Activated naive CD4-positive, alpha-beta T cell treated with anti-CD3 and anti-CD28 coated beads, Interleukin-2, amount 10 ng/mL, durations not matched to agents 7 days and 5 days (primary cell): ENCODE measurements around the gene COL27A1.

Experiments
- CTCF ChIA-PET: fragments of 350-600 bp; sonication (Branson Sonifier 250); formaldehyde crosslinking; loops from one replicate; lab custom pipeline; 2021; ENCODE audit warnings: antibody characterized with exemption; lab: Charles Lee
- DNase-seq: peaks from one replicate; pipeline ENCODE4 v3.0.0-alpha.2; 2020
- H3K27ac Mint-ChIP-seq: one replicate; pipeline ENCODE4 v1.8.0; 2021; ENCODE audit warnings: mild to moderate bottlenecking, moderate library complexity, mixed read lengths
- H3K27me3 Mint-ChIP-seq: one replicate; pipeline ENCODE4 v1.8.0; 2021; ENCODE audit warnings: mild to moderate bottlenecking, mixed read lengths
- H3K36me3 Mint-ChIP-seq: one replicate; pipeline ENCODE4 v1.8.0; 2021; ENCODE audit warnings: mixed read lengths
- H3K4me1 Mint-ChIP-seq: one replicate; pipeline ENCODE4 v1.8.0; 2021; ENCODE audit warnings: mixed read lengths
- H3K4me3 Mint-ChIP-seq: one replicate; pipeline ENCODE4 v1.8.0; 2021; ENCODE audit warnings: mild to moderate bottlenecking, moderate library complexity, mixed read lengths
- H3K9me3 Mint-ChIP-seq: one replicate; pipeline ENCODE4 v1.8.0; 2021; ENCODE audit warnings: mixed read lengths

COL27A1 gene

DNA sequence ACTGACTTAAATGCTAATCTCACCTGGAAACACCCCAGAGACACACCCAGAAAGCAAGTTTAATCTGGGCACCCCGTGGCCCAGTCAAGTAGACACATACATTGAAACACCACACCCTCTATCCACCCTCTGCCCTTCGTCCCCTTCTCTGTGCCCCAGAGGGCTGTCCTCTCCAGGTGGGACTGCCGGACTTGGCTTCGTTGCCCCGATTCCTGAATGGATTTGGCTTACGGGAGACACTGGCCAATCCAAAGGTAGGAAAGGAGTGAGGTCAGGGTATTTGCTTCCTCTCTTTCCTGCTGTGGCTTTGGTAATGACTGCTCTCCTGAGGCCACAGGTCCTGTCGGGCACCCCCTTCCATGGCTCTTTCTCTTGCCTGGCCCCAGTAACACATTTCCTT, 25.2 kb upstream of the COL27A1 start:
- CTCF ChIA-PET = interaction anchor here (1.3 kb wide), 1 partner anchor 161 kb away, joined by 5 read pairs; no protein-coding TSS in a partner anchor

DNA sequence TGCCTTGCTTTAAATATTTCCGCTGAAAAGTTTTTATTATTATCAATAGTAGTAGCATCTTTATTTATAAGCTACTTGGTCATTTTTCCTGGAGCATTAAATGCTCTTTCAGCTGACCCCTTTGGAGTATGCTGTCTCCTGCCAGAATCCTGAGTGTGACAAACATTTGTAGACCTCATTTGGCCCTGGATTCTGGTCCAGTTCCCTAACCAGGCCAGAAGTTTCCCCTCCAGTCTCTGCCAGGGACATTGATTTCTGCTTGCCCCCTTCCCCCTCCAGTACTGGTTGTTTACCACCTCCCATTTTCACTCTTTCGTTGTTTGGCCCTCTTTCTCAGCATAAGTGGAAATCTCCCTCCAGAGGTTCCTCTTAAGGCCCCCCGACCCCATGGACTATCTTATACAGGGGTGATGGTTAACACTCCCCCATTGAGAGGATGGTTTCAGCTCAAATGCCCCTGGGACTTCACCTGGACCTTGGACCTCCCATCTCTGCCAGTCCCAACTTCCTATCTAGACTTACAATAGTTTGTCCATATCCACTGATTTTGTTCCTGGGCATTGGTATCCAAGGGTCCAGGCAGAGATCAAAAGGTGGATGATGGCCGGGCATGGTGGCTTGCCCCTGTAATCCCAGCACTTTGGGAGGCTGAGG, 24.6 kb upstream of the COL27A1 start:
- Mint-ChIP-seq H3K4me3 (no peak overlapping the region), H3K9me3 (no peaks in the 10 kb centered on the region), H3K4me1 (no peaks in the 10 kb centered on the region), H3K36me3 (no peaks in the 10 kb centered on the region), H3K27ac (no peak overlapping the region), H3K27me3 (peaks cover 36% of the 10 kb centered on the region)
- no peak for DNase-seq
- CTCF ChIA-PET = interaction anchor here (1.3 kb wide), 1 partner anchor 160 kb away, joined by 5 read pairs; no protein-coding TSS in a partner anchor

More for the DNA sequence above, 25.2 kb upstream of the COL27A1 start:
- no peak for DNase-seq
- no peaks in the 10 kb centered on the region for H3K4me1 Mint-ChIP-seq
- no peak overlapping the region for H3K27ac Mint-ChIP-seq
- no peaks in the 10 kb centered on the region for H3K36me3 Mint-ChIP-seq
- H3K4me3 Mint-ChIP-seq = no peak overlapping the region
- H3K9me3 Mint-ChIP-seq = no peaks in the 10 kb centered on the region
- H3K27me3 Mint-ChIP-seq = peaks cover 29% of the 10 kb centered on the region

DNA sequence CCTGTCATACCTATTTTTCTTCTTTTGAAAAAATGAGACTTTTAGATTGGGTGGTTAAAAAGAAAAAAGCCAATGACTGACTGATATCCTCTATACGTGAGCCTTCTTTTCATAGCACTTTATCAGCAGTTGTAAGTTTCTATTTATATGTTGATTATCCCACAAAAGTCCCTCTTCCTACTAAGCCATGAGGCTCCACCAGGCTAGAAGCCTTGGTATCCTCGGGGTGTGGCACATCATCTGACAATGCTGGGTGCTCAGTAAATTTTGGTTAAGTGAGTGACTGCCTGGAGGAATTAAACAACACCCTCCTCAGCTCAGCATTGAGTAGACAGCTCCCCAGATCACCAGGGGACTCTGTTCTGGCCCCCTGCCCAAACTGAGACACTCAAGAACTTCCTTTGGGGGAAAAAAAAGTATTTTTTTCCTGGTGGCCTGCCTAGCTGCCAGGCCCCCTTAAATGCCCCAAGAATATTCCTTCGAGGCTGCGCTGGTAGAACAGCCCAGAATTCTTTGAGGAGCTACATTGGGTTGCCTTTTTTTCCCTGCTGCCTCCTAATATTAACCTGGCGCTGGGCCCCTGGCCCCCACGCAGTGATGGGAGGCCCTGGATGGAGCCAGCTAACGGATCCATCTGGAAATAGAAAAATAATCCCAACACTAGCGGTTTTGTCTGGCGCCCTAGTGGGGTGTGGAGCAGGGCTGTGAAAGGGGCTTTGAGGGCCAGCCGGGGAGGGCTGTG, 23.4 kb upstream of the COL27A1 start:
- Mint-ChIP-seq H3K4me1 (no peaks in the 10 kb centered on the region), H3K27ac (no peak overlapping the region), H3K36me3 (no peaks in the 10 kb centered on the region), H3K27me3 (peaks cover 27% of the 10 kb centered on the region), H3K4me3 (no peak overlapping the region), H3K9me3 (no peaks in the 10 kb centered on the region)
- no peak for DNase-seq
- CTCF ChIA-PET = no interaction called here

DNA sequence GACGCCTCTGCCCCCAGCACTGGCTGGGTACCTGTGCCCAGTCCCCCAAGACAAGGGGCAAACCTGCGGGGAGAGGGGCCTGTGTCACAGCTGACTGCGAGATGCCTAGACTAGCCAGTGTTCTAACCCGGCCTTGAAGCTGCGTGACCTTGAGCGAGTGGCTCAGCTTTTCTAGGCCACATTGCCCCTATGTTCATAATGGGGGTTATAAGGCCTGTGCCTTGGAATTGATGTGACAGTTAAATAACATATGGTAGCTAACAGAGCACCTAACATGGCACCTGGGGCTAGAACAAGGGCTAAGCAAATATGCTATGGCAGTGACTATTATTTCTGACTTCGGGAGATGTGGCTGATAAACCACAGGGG, 22.8 kb upstream of the COL27A1 start:
- Mint-ChIP-seq H3K9me3 (no peaks in the 10 kb centered on the region), H3K4me1 (no peaks in the 10 kb centered on the region), H3K27ac (no peak overlapping the region), H3K27me3 (peaks cover 29% of the 10 kb centered on the region), H3K4me3 (no peak overlapping the region), H3K36me3 (no peaks in the 10 kb centered on the region)
- no peak for DNase-seq
- CTCF ChIA-PET = no interaction called here

DNA sequence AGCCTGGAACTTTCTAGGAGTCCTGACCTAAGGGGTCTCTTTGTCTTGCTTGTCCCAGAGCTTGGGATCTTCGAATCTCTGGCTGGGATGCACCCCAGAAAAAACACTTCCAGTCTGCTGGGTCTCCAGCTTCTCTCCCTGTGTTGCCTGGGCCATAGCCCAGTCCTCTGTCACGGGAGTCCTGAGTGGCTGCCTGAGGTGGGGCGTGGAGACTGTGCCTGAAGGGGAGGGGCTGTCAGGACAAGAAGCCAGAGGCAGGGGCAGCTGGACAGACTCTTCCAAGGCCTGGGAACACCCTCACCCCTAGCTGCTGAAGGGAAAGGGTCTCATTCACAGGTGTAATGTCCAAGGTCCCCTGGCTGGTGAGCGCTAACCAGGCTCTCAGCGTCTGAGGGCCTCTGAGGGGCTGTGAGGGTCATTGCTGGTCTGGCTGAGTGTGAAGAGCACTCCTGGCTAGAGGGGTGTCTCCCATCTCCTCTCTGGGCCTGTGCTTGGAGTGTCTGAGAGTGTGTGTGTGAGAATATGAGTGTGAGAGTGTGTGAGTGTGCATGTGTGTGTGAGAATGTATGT, 20.4 kb upstream of the COL27A1 start:
- DNase-seq = no peak
- no peak overlapping the region for H3K4me3 Mint-ChIP-seq
- H3K27ac Mint-ChIP-seq = no peak overlapping the region
- no peaks in the 10 kb centered on the region for H3K36me3 Mint-ChIP-seq
- no peaks in the 10 kb centered on the region for H3K9me3 Mint-ChIP-seq
- H3K27me3 Mint-ChIP-seq = peaks cover 29% of the 10 kb centered on the region
- H3K4me1 Mint-ChIP-seq = no peaks in the 10 kb centered on the region
- CTCF ChIA-PET = interaction anchor here (1.3 kb wide), 1 partner anchor 53 kb away, joined by 3 read pairs; no protein-coding TSS in a partner anchor

DNA sequence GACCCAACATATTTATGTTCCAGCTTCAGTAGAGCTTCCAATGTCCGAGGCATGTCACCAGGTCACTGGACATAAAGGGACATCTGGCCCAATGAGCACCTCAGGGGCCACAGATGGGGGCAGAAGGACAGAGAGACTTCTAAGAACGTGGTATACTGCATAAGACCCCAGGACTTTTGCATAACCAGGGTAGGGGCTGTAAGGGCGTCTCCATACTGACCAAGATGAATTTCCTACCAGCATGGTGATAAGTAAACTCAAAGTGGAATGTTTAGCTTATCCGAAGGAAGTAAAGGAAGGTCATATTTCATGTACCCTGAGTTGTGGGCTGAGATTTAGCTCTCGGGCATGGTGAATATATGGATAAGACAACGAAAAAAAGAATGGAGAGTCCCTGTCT, 17.5 kb upstream of the COL27A1 start:
- H3K27ac Mint-ChIP-seq = no peak overlapping the region
- H3K36me3 Mint-ChIP-seq = no peaks in the 10 kb centered on the region
- H3K27me3 Mint-ChIP-seq = peaks cover 47% of the 10 kb centered on the region
- no peak for DNase-seq
- CTCF ChIA-PET = interaction anchor here (0.8 kb wide), 1 partner anchor 17 kb away, joined by 3 read pairs; the partner anchor contains the start of gene COL27A1
- no peak overlapping the region for H3K4me3 Mint-ChIP-seq
- H3K9me3 Mint-ChIP-seq = no peaks in the 10 kb centered on the region
- no peaks in the 10 kb centered on the region for H3K4me1 Mint-ChIP-seq

DNA sequence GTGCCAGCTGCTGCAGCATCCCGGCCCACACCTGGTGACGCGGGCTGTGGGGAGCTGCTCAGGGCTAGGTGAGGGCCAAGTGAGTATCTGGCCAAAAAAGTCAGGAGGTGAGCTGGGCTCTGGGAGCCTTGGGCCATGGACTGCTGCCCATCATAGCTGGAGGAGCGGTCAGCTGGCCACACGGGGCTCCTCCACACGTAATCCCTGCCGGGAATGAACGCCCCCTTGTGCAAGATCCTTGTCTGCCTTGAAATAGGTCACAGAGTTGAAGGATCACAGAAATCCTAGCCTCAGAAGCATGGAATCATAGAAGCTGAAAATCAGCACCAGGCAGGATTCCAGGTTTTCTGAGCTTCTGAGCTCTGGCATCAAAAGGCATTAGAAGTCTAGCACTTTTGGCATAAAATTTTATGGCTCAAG, 16.8 kb upstream of the COL27A1 start:
- CTCF ChIA-PET = no interaction called here
- H3K9me3 Mint-ChIP-seq = no peaks in the 10 kb centered on the region
- H3K27me3 Mint-ChIP-seq = peaks cover 45% of the 10 kb centered on the region
- H3K36me3 Mint-ChIP-seq = no peaks in the 10 kb centered on the region
- H3K27ac Mint-ChIP-seq = no peak overlapping the region
- no peaks in the 10 kb centered on the region for H3K4me1 Mint-ChIP-seq
- no peak overlapping the region for H3K4me3 Mint-ChIP-seq
- DNase-seq = no peak

DNA sequence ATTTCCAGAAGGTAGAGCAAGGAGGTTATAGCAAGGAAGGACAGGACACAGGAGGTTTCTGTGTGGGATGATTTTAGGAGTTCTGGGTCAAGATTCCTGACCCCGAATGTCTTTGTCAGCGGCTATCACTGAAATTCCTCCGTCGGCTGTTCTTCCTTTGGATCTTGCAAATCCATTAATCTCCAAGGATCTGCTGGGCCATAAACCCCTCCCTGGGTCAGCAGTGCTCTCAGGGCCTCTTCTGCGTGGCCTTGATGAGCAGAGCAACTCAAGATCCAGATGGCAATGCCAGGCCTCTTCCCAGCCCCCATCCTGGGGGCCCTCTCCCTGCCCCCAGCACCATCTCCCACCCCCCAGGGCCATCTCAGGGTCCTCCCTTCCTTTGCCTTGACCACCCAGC, 16.3 kb upstream of the COL27A1 start:
- Mint-ChIP-seq H3K36me3 (no peaks in the 10 kb centered on the region), H3K27me3 (peaks cover 43% of the 10 kb centered on the region), H3K4me1 (no peaks in the 10 kb centered on the region), H3K9me3 (no peaks in the 10 kb centered on the region), H3K4me3 (no peak overlapping the region), H3K27ac (no peak overlapping the region)
- CTCF ChIA-PET = no interaction called here
- no peak for DNase-seq

DNA sequence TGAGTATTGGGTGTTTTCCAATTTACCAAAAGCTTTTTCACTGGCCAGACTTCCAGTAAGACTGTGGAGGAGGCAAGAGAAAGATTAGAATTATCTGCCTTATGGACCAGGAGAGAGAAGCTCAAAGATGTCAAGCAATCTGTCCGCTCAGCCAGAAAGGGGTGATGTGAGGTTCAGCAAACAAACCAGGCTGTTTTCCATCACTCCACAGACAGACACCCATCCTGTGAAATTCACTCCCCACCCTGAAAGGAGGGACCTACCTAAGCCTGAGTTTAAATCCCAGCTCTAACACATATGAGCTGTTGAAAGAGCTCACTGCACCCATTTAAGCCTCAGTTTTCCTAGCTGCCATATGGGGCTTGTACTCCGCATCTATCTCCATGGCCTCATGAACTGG, 14.9 kb upstream of the COL27A1 start:
- Mint-ChIP-seq H3K27ac (no peak overlapping the region), H3K36me3 (no peaks in the 10 kb centered on the region), H3K4me3 (no peak overlapping the region), H3K4me1 (no peaks in the 10 kb centered on the region), H3K27me3 (peaks cover 34% of the 10 kb centered on the region), H3K9me3 (no peaks in the 10 kb centered on the region)
- DNase-seq = no peak
- CTCF ChIA-PET = interaction anchor here (1.0 to 1.2 kb wide), 3 partner anchors 15 to 150 kb away, joined by 3 to 4 read pairs (median 4); no protein-coding TSS in a partner anchor

DNA sequence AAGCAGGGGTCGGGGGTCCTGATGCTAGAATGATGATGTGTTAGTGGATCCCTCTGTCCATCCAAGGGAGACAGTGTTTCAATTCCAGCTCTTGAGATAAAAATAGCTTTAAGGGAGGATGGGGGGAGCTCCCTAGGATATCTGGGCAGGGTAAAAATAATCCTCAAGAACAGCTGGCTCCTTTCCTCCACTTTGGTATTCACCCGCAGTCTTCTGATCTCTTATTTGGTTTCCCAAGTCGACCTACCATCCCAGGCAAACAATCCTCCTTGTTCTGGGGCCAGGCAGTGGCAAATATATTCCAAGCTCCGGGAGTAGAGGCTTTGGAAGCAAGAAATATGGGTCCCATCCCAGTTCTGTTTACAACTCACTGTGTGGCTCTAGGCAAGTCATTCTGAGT, 14.5 kb upstream of the COL27A1 start:
- no peak overlapping the region for H3K27ac Mint-ChIP-seq
- H3K9me3 Mint-ChIP-seq = no peaks in the 10 kb centered on the region
- CTCF ChIA-PET = interaction anchor here (1.0 to 1.7 kb wide), 5 partner anchors 14 to 150 kb away, joined by 3 to 5 read pairs (median 4); no protein-coding TSS in a partner anchor
- DNase-seq = no peak
- no peaks in the 10 kb centered on the region for H3K4me1 Mint-ChIP-seq
- peaks cover 30% of the 10 kb centered on the region for H3K27me3 Mint-ChIP-seq
- no peaks in the 10 kb centered on the region for H3K36me3 Mint-ChIP-seq
- H3K4me3 Mint-ChIP-seq = no peak overlapping the region

DNA sequence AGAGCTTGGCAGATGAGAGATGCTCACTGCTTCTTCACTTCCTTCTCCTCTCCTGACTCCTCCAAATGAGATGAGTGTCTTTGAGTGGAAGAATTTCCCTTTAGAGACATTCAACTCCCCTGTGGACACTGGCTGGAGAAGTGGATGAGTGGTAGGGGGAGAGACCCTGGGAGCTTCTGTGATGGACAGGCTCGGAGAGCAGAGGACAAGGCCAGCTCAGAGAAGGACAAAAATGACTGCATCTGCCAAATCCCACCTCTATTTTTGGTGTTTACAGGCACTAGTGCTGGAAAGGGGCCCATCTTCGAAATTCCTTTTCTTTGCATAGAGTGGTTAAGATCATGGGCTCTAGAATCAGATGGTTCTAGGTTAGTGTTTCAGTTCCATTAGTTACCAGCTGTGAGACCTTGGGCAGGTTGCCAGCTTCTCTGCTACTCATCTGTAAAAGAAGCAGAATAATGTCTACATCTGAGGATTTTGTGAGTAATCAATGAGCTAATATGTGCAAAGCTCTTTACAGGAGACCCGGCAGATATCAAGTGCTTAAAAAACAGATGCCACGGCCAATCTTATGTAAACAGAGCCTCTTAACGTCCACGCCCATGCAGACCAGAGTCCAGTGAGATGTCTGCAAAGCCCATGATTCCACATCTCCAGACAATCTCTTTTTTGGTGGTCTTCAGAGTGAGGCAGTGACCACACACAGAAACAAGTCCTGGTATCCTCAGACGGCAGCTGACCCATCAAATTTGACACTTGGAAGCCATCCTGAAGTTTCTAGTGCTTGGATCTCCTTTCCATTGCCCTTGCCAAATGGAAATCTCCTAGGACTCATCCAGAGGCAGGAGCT, 13.6 kb upstream of the COL27A1 start:
- Mint-ChIP-seq H3K4me1 (no peaks in the 10 kb centered on the region), H3K36me3 (no peaks in the 10 kb centered on the region), H3K4me3 (no peak overlapping the region), H3K27ac (no peak overlapping the region), H3K9me3 (no peaks in the 10 kb centered on the region), H3K27me3 (peaks cover 31% of the 10 kb centered on the region)
- CTCF ChIA-PET = interaction anchor here (0.7 to 1.7 kb wide), 4 partner anchors 13 to 150 kb away, joined by 3 to 5 read pairs (median 4); no protein-coding TSS in a partner anchor
- DNase-seq = no peak

DNA sequence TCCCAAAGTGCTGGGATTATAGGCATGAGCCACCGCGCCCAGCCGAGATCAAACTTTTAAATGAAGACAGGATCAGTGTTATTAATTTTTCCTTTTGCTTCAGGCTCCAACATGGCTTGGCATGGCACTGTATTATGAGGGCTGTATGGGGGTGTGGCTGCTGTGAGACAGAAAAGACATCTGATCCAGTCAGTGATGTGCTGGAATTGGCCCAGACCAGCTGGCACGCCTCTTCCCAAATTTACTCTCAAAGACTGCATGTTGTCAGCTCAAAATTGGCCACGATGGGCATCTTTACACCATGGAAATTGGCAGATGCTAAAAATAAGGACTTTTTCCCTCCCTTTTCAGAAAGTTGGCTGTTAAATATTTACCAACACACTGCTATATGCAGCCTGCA, 12.1 kb upstream of the COL27A1 start:
- no peak overlapping the region for H3K4me3 Mint-ChIP-seq
- H3K9me3 Mint-ChIP-seq = no peaks in the 10 kb centered on the region
- no peaks in the 10 kb centered on the region for H3K4me1 Mint-ChIP-seq
- H3K27ac Mint-ChIP-seq = no peak overlapping the region
- peaks cover 28% of the 10 kb centered on the region for H3K27me3 Mint-ChIP-seq
- CTCF ChIA-PET = interaction anchor here (1.5 to 1.6 kb wide), 2 partner anchors 10 to 35 kb away, joined by 3 to 7 read pairs; no protein-coding TSS in a partner anchor
- no peaks in the 10 kb centered on the region for H3K36me3 Mint-ChIP-seq
- no peak for DNase-seq

DNA sequence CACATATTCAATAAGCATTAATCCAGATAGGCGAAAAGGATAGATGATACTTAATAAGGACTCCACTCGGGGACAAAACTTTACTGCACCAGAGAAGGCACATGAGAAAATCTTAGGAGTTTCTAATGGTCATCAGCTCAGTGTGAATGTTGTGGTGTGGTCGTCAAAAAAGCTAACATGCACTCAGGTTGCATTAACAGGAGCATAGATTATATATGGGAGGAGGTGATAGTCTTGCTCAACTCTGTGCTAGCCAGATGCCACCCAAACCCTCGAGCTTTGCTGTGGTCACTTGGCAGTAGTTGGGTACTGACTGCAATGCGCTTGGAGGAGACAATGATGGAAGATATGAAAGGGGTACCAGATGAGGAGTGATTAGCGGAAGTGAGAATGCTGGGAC, 8.6 kb upstream of the COL27A1 start:
- Mint-ChIP-seq H3K27me3 (peaks cover 35% of the 10 kb centered on the region), H3K4me1 (no peaks in the 10 kb centered on the region), H3K36me3 (no peaks in the 10 kb centered on the region), H3K9me3 (no peaks in the 10 kb centered on the region), H3K27ac (no peak overlapping the region), H3K4me3 (no peak overlapping the region)
- no peak for DNase-seq
- CTCF ChIA-PET = no interaction called here

DNA sequence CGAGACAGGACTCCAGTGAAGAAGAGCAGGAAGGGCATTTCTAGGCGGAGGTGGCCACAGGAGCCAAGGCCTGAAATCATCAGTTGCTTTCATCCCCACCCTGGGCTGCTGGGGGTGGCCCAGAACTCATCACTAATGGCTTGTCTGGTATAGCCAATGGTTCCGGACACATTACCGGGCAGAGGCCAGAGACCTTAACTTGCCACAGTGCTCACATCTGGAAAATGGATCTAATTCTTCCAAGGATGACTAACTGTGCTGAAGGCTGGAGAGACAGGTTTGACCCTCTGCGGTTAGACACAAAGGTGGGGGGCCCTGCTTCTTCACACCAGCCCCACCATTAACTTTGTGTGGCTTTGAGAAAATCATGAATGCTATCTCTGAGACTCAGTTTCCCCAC, 6.2 kb upstream of the COL27A1 start:
- H3K27me3 Mint-ChIP-seq = peaks cover 52% of the 10 kb centered on the region
- CTCF ChIA-PET = interaction anchor here (1.0 kb wide), 1 partner anchor 142 kb away, joined by 3 read pairs; no protein-coding TSS in a partner anchor
- H3K27ac Mint-ChIP-seq = no peak overlapping the region

More for the DNA sequence above, 6.2 kb upstream of the COL27A1 start:
- no peak overlapping the region for H3K4me3 Mint-ChIP-seq
- no peaks in the 10 kb centered on the region for H3K36me3 Mint-ChIP-seq
- DNase-seq = no peak
- peaks cover under 1% of the 10 kb centered on the region for H3K4me1 Mint-ChIP-seq
- no peaks in the 10 kb centered on the region for H3K9me3 Mint-ChIP-seq
